Measurements from ENCODE around the gene NECTIN4. TPM values are rescaled to one million over a fixed set of nuclear protein-coding genes. Genes with fewer than 3 reads are reported as not detected.
A peak's percentile ranks its signal among the peaks of the same experiment; 100 is the strongest.

NECTIN4 gene
- total and polyA plus RNA-seq, 4 experiments from 2014 or later, result not detected

GRCh38 chr1:161071886-161072371, 17.4 kb downstream of the NECTIN4 start:
- intact Hi-C loops (cut with micrococcal nuclease), result no loop called here
- CTCF ChIA-PET (ENCODE audit: partially characterized antibody), result interaction anchor here (1.4 to 10.1 kb wide), 7 partner anchors 13 to 310 kb away, joined by 3 to 171 read pairs (median 7); partner anchors contain the start of genes KLHDC9, TSTD1 and USF1
- H3K27ac Mint-ChIP-seq, result peak overlapping the region in 6 of 7 donors; percentile 68 to 92 (median 72)
- Histone ChIP-seq H3K4me1 (ENCODE audit: insufficient read depth, low read length) (peaks cover 30% of the 10 kb centered on the region), H3K27ac (ENCODE audit: low read depth, low read length) (no peak overlapping the region), H3K36me3 (ENCODE audit: insufficient read depth, low read length) (no peaks in the 10 kb centered on the region), H3K4me3 (ENCODE audit: low read length in 2 of 2) (no peak overlapping the region), H3K27me3 (ENCODE audit: insufficient read depth, low read length) (no peaks in the 10 kb centered on the region), H3K9me3 (ENCODE audit: control insufficient read depth in 1 of 2, low read length in 2 of 2) (no peaks in the 10 kb centered on the region)
- H3K36me3 Mint-ChIP-seq, result peaks cover 17 to 19% of the 10 kb centered on the region in 2 donors
- POLR2A ChIA-PET (ENCODE audit: partially characterized antibody), result interaction anchor here (1.0 to 10.9 kb wide), 4 partner anchors 12 to 235 kb away, joined by 3 to 602 read pairs (median 78); partner anchors contain the start of genes KLHDC9, TSTD1 and USF1
- H3K9me3 Mint-ChIP-seq, result no peaks in the 10 kb centered on the region
- DNase-seq, result peak in 4 of 5 donors; percentile 35 to 39 (median 37)
- no peaks in the 10 kb centered on the region for H3K27me3 Mint-ChIP-seq
- peak overlapping the region in 1 of 8 donors; percentile 17 for H3K4me3 Mint-ChIP-seq
- peaks cover 24 to 56% (median 33%) of the 10 kb centered on the region in 4 donors for H3K4me1 Mint-ChIP-seq

GRCh38 chr1:161070761-161071160, 18.6 kb downstream of the NECTIN4 start:
- H3K36me3 ChIP-seq (ENCODE audit: insufficient read depth, low read length), result no peaks in the 10 kb centered on the region
- intact Hi-C loops (cut with micrococcal nuclease), result loop anchor here (1.0 kb wide), 1 partner anchor 27 kb away; no protein-coding TSS in a partner anchor
- H3K4me3 ChIP-seq (ENCODE audit: low read length in 2 of 2), result no peak overlapping the region
- H3K36me3 Mint-ChIP-seq, result peaks cover 22 to 25% of the 10 kb centered on the region in 2 donors
- DNase-seq, result no peak
- ChIA-PET CTCF (ENCODE audit: partially characterized antibody) (interaction anchor here (0.6 to 10.1 kb wide), 18 partner anchors 11 to 402 kb away, joined by 3 to 171 read pairs (median 4); partner anchors contain the start of genes DEDD, F11R, KLHDC9 and PPOX), POLR2A (ENCODE audit: partially characterized antibody) (interaction anchor here (1.1 to 10.9 kb wide), 14 partner anchors 9 to 274 kb away, joined by 3 to 602 read pairs (median 18); partner anchors contain the start of genes DEDD, F11R, KLHDC9 and LY9)
- peak overlapping the region; percentile 93 for H3K27ac ChIP-seq (ENCODE audit: low read depth, low read length)
- H3K4me1 Mint-ChIP-seq, result peaks cover 30 to 68% (median 41%) of the 10 kb centered on the region in 4 donors
- no peaks in the 10 kb centered on the region for H3K27me3 ChIP-seq (ENCODE audit: insufficient read depth, low read length)
- H3K9me3 Mint-ChIP-seq, result no peaks in the 10 kb centered on the region
- peak overlapping the region in 1 of 8 donors; percentile 90 for H3K4me3 Mint-ChIP-seq
- no peaks in the 10 kb centered on the region for H3K27me3 Mint-ChIP-seq
- peaks cover 42% of the 10 kb centered on the region for H3K4me1 ChIP-seq (ENCODE audit: insufficient read depth, low read length)
- no peaks in the 10 kb centered on the region for H3K9me3 ChIP-seq (ENCODE audit: control insufficient read depth in 1 of 2, low read length in 2 of 2)
- H3K27ac Mint-ChIP-seq, result peak overlapping the region; percentile 77 to 100 (median 92)

DNA sequence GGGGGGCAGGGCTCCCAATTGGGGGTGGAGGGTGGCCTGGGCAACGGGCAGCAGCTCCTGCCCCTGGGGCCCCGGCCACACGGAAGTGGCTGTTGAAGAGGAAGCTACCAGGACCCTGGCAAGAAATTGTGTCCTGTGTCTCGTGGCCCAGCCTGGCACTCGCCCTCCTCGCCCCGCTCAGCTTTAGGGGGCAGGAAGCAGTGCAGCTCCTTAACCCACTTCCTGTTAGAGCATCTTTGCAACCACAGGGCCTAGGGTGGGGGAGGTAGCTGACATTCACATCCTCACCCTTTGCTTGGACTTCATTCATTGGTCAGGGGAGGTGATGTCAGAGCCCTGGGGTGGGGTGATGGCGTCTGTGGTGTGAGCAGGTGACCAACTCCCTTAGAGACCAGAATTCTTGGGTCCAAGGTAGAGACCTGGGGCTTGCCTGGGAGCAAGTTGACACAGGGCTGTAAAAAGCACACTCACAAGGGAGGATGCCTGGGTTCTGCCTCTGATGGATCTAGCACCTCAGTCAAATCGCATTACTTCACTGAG, 19.6 kb downstream of the NECTIN4 start, which contains the start of gene ARHGAP30:
Gene ARHGAP30, minus strand, starts transcription at position 161 of the 540 bp plus-strand sequence. CDS start 267 bp downstream, outside the sequence.
- ChIA-PET POLR2A (ENCODE audit: partially characterized antibody) (interaction anchor here (0.6 to 10.9 kb wide), 26 partner anchors 10 to 864 kb away, joined by 3 to 602 read pairs (median 6); partner anchors contain the start of genes DEDD, F11R, KLHDC9 and LY9), CTCF (ENCODE audit: partially characterized antibody) (interaction anchor here (0.8 to 10.1 kb wide), 17 partner anchors 10 to 156 kb away, joined by 3 to 171 read pairs (median 4); partner anchors contain the start of genes DEDD, F11R, KLHDC9 and PPOX)
- H3K27ac Mint-ChIP-seq, result peak within 1 kb of the TSS; percentile 92 to 100 (median 99)
- peaks cover 50% of the 10 kb centered on the region for H3K4me1 ChIP-seq (ENCODE audit: insufficient read depth, low read length)
- H3K36me3 ChIP-seq (ENCODE audit: insufficient read depth, low read length), result no peaks in the 10 kb centered on the region
- H3K27ac ChIP-seq (ENCODE audit: low read depth, low read length), result peak within 1 kb of the TSS; percentile 93
- H3K4me1 Mint-ChIP-seq, result peaks cover 31 to 74% (median 46%) of the 10 kb centered on the region in 4 donors
- H3K9me3 Mint-ChIP-seq, result no peaks in the 10 kb centered on the region
- intact Hi-C loops (cut with micrococcal nuclease), result loop anchor here (1.0 to 5.0 kb wide), 7 partner anchors 24 to 728 kb away; partner anchors contain the start of genes COPA, NCSTN, NIT1 and PFDN2
- peak within 1 kb of the TSS; percentile 80 to 96 for H3K4me3 ChIP-seq (ENCODE audit: low read length in 2 of 2)
- H3K4me3 Mint-ChIP-seq, result peak within 1 kb of the TSS; percentile 90 to 100 (median 99)
- H3K36me3 Mint-ChIP-seq, result peaks cover 22 to 32% of the 10 kb centered on the region in 2 donors
- H3K9me3 ChIP-seq (ENCODE audit: control insufficient read depth in 1 of 2, low read length in 2 of 2), result no peaks in the 10 kb centered on the region
- H3K27me3 ChIP-seq (ENCODE audit: insufficient read depth, low read length), result no peaks in the 10 kb centered on the region
- DNase-seq, result peak; percentile 86 to 94 (median 88)
- H3K27me3 Mint-ChIP-seq, result no peaks in the 10 kb centered on the region

- CTCF ChIA-PET (ENCODE audit: partially characterized antibody), result interaction anchor here (0.9 to 10.1 kb wide), 15 partner anchors 10 to 156 kb away, joined by 3 to 171 read pairs (median 4); partner anchors contain the start of genes DEDD, F11R, KLHDC9 and TOMM40L
- H3K4me3 ChIP-seq (ENCODE audit: low read length in 2 of 2), result peak overlapping the region; percentile 80 to 96
- peak in 2 of 5 donors; percentile 7 to 31 for DNase-seq
These were observed 20.1 kb downstream of the NECTIN4 start for GRCh38 chr1:161069241-161069640.

DNA sequence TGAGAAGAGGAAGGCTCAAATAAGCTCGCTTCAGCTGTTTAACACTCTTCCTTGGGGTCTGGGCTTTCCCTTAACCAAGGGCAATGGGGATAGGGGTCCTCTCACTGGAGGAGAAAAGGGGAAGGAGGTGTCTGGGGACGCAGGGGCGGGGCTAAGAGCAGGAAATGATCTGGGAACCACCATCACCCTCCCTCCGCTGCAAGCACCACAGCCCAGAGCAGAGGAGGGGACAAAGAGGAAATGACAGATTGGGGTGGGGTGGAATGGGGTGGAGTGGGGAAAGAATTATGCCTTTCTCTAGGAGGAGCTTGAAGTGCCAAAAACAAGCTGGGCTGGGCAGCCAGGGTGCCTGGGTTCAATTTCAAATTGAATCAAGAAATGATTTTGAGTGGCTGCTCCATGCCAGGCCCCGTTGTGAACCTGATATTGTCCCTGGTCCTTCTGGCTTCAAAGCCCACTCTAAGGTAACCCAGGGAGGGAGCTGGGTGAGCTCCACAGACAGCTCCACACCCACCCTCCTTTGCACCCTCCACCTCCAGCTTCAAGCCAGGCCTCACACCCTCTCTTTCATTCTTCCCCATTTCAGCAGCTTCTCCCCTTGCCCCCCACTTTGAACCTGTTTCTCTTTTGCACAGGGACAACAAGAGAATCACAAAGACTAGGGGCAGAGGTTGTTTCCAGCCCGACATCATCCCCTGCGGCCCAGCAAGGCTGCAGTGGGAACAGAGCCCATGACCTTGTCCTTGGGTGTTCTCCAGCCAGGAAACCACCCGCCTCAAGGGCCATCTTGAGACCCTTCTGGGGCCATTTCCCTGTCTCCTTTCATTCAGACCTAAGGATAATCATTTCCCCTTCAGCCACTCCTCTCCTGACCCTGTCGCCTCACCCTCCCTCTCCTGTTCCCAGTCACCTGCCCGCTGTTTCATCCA, 20.8 kb downstream of the NECTIN4 start:
- no peaks in the 10 kb centered on the region for H3K27me3 Mint-ChIP-seq
- H3K4me1 ChIP-seq (ENCODE audit: insufficient read depth, low read length), result peaks cover 62% of the 10 kb centered on the region
- intact Hi-C loops (cut with micrococcal nuclease), result loop anchor here (1.0 to 5.0 kb wide), 6 partner anchors 23 to 726 kb away; partner anchors contain the start of genes COPA, NCSTN, NIT1 and PFDN2
- H3K9me3 ChIP-seq (ENCODE audit: control insufficient read depth in 1 of 2, low read length in 2 of 2), result no peaks in the 10 kb centered on the region
- peak overlapping the region; percentile 90 to 100 (median 99) for H3K4me3 Mint-ChIP-seq
- H3K27ac Mint-ChIP-seq, result peak overlapping the region; percentile 92 to 100 (median 99)
- H3K36me3 Mint-ChIP-seq, result peaks cover 33 to 42% of the 10 kb centered on the region in 2 donors
- no peaks in the 10 kb centered on the region for H3K27me3 ChIP-seq (ENCODE audit: insufficient read depth, low read length)
- ChIA-PET CTCF (ENCODE audit: partially characterized antibody) (interaction anchor here (0.9 to 10.1 kb wide), 13 partner anchors 12 to 97 kb away, joined by 3 to 171 read pairs (median 4); partner anchors contain the start of genes DEDD, F11R, KLHDC9 and PPOX), POLR2A (ENCODE audit: partially characterized antibody) (interaction anchor here (0.7 to 10.9 kb wide), 20 partner anchors 8 to 231 kb away, joined by 3 to 602 read pairs (median 8); partner anchors contain the start of genes B4GALT3, DEDD, F11R and KLHDC9)
- peaks cover 42 to 81% (median 58%) of the 10 kb centered on the region in 4 donors for H3K4me1 Mint-ChIP-seq
- peak overlapping the region; percentile 93 for H3K27ac ChIP-seq (ENCODE audit: low read depth, low read length)
- no peaks in the 10 kb centered on the region for H3K36me3 ChIP-seq (ENCODE audit: insufficient read depth, low read length)
- peak; percentile 84 to 93 (median 85) for DNase-seq
- H3K4me3 ChIP-seq (ENCODE audit: low read length in 2 of 2), result peak overlapping the region; percentile 80 to 96
- H3K9me3 Mint-ChIP-seq, result no peaks in the 10 kb centered on the region

More at GRCh38 chr1:161069241-161069640, 20.1 kb downstream of the NECTIN4 start:
- Mint-ChIP-seq H3K27ac (peak overlapping the region; percentile 92 to 100 (median 99)), H3K36me3 (peaks cover 27 to 36% of the 10 kb centered on the region in 2 donors), H3K27me3 (no peaks in the 10 kb centered on the region), H3K9me3 (no peaks in the 10 kb centered on the region), H3K4me3 (peak overlapping the region; percentile 90 to 100 (median 99)), H3K4me1 (peaks cover 36 to 78% (median 52%) of the 10 kb centered on the region in 4 donors)
- intact Hi-C loops (cut with micrococcal nuclease), result loop anchor here (1.0 to 5.0 kb wide), 6 partner anchors 24 to 727 kb away; partner anchors contain the start of genes COPA, NCSTN, NIT1 and PFDN2
- Histone ChIP-seq H3K9me3 (ENCODE audit: control insufficient read depth in 1 of 2, low read length in 2 of 2) (no peaks in the 10 kb centered on the region), H3K4me1 (ENCODE audit: insufficient read depth, low read length) (peaks cover 55% of the 10 kb centered on the region), H3K27ac (ENCODE audit: low read depth, low read length) (peak overlapping the region; percentile 93), H3K36me3 (ENCODE audit: insufficient read depth, low read length) (no peaks in the 10 kb centered on the region), H3K27me3 (ENCODE audit: insufficient read depth, low read length) (no peaks in the 10 kb centered on the region)
- POLR2A ChIA-PET (ENCODE audit: partially characterized antibody), result interaction anchor here (0.6 to 10.9 kb wide), 29 partner anchors 9 to 863 kb away, joined by 3 to 602 read pairs (median 5); partner anchors contain the start of genes DEDD, F11R, KLHDC9 and LY9

GRCh38 chr1:161066694-161067093, 22.7 kb downstream of the NECTIN4 start:
- Mint-ChIP-seq H3K27me3 (no peaks in the 10 kb centered on the region), H3K4me3 (peak overlapping the region; percentile 90 to 100 (median 99)), H3K27ac (peak overlapping the region; percentile 92 to 100 (median 99)), H3K4me1 (peaks cover 47 to 93% (median 67%) of the 10 kb centered on the region in 4 donors), H3K9me3 (no peaks in the 10 kb centered on the region), H3K36me3 (peaks cover 37 to 58% of the 10 kb centered on the region in 2 donors)
- Histone ChIP-seq H3K27ac (ENCODE audit: low read depth, low read length) (peak overlapping the region; percentile 93), H3K9me3 (ENCODE audit: control insufficient read depth in 1 of 2, low read length in 2 of 2) (no peaks in the 10 kb centered on the region), H3K4me1 (ENCODE audit: insufficient read depth, low read length) (peaks cover 81% of the 10 kb centered on the region), H3K36me3 (ENCODE audit: insufficient read depth, low read length) (peaks cover 8% of the 10 kb centered on the region), H3K27me3 (ENCODE audit: insufficient read depth, low read length) (no peaks in the 10 kb centered on the region), H3K4me3 (ENCODE audit: low read length in 2 of 2) (peak overlapping the region; percentile 21 to 96)
- intact Hi-C loops (cut with micrococcal nuclease), result loop anchor here (5.0 kb wide), 1 partner anchor 724 kb away; the partner anchor contains the start of genes COPA and NCSTN
- ChIA-PET CTCF (ENCODE audit: partially characterized antibody) (interaction anchor here (1.3 to 10.1 kb wide), 3 partner anchors 12 to 29 kb away, joined by 4 to 171 read pairs (median 159); partner anchors contain the start of genes KLHDC9, TSTD1 and USF1), POLR2A (ENCODE audit: partially characterized antibody) (interaction anchor here (4.4 to 10.9 kb wide), 3 partner anchors 21 to 51 kb away, joined by 26 to 602 read pairs (median 122); partner anchors contain the start of genes KLHDC9, NIT1, PFDN2 and TSTD1)
- peak in 3 of 5 donors; percentile 15 to 55 (median 19) for DNase-seq

Measured in CD4-positive, alpha-beta memory T cell (primary cell).